Neural cell (in vitro differentiated cells): Measurements from ENCODE around the gene SDCCAG8. TPM values are rescaled to one million over a fixed set of nuclear protein-coding genes. Genes with fewer than 3 reads are reported as not detected.

Experiments
- H2AFZ ChIP-seq: fragments of 200-600, 300-800 bp; sonication (generic), shearing (Covaris generic); 2 replicates; pipeline ENCODE4 v1.6.0; 2014; ENCODE audit warnings: low read depth, mild to moderate bottlenecking, antibody characterized with exemption, low read length, moderate library complexity
- H3F3A ChIP-seq: fragments of 200-600 bp; shearing (Covaris generic); 2 replicates; pipeline ENCODE4 v1.6.1; 2016; ENCODE audit warnings: mild to moderate bottlenecking, moderate library complexity, mixed read lengths, antibody characterized with exemption, low read length; ENCODE audit not compliant: insufficient read depth, poor library complexity, severe bottlenecking
- H3K27ac ChIP-seq: fragments of 200-600, 300-800 bp; sonication (generic), shearing (Covaris generic); 2 replicates; pipeline ENCODE4 v1.5.1; 2014; ENCODE audit warnings: mild to moderate bottlenecking, low read length, moderate library complexity
- H3K27me3 ChIP-seq: fragments of 300-800, 200-600 bp; sonication (generic), shearing (Covaris generic); 2 replicates; pipeline ENCODE4 v1.6.0; 2014; ENCODE audit warnings: mild to moderate bottlenecking, low read depth, low read length, moderate library complexity; ENCODE audit not compliant: insufficient read depth
- H3K36me3 ChIP-seq: fragments of 300-800, 200-600 bp; sonication (generic), shearing (Covaris generic); 2 replicates; pipeline ENCODE4 v1.5.1; 2014; ENCODE audit warnings: mild to moderate bottlenecking, antibody characterized with exemption, low read length, moderate library complexity; ENCODE audit not compliant: insufficient read depth
- H3K4me2 ChIP-seq: fragments of 300-800, 200-600 bp; sonication (generic), shearing (Covaris generic); 2 replicates; pipeline ENCODE4 v1.6.0; 2014; ENCODE audit warnings: mild to moderate bottlenecking, low read length
- H3K4me3 ChIP-seq: fragments of 300-800, 200-600 bp; sonication (generic), shearing (Covaris generic); 2 replicates; pipeline ENCODE4 v1.5.1; 2014; ENCODE audit warnings: mild to moderate bottlenecking, low read length, moderate library complexity
- H3K79me2 ChIP-seq: fragments of 200-600 bp; shearing (Covaris generic); replicated peaks from 2 replicates; pipeline ENCODE4 v1.6.0; 2014; ENCODE audit warnings: mild to moderate bottlenecking, low read length, moderate library complexity; ENCODE audit not compliant: insufficient read depth
- H3K9ac ChIP-seq: fragments of 300-800, 200-600 bp; sonication (generic), shearing (Covaris generic); 2 replicates; pipeline ENCODE4 v1.6.1; 2016; ENCODE audit warnings: mild to moderate bottlenecking, low read length, mixed read lengths
- H3K9me2 ChIP-seq: fragments of 200-600 bp; shearing (Covaris generic); 2 replicates; pipeline ENCODE4 v1.6.1; 2016; ENCODE audit warnings: mild to moderate bottlenecking, low read length, mixed read lengths; ENCODE audit not compliant: insufficient read depth
- H3K9me3 ChIP-seq: fragments of 200-600, 300-800 bp; sonication (generic), shearing (Covaris generic); 2 replicates; pipeline ENCODE4 v1.6.1; 2016; ENCODE audit warnings: mild to moderate bottlenecking, mixed run types, low read length, moderate library complexity, mixed read lengths
- H4K20me1 ChIP-seq: fragments of 200-600 bp; shearing (Covaris generic); 2 replicates; pipeline ENCODE4 v1.6.1; 2016; ENCODE audit warnings: mild to moderate bottlenecking, mixed run types; ENCODE audit not compliant: insufficient read depth
- EP300 ChIP-seq: fragments of 450-650 bp; conservative IDR thresholded peaks from 2 replicates; pipeline ENCODE4 v1.6.1; 2014; ENCODE audit warnings: antibody characterized with exemption, mild to moderate bottlenecking, moderate library complexity; ENCODE audit not compliant: poor library complexity, severe bottlenecking
- EZH2 ChIP-seq: fragments of 200-600, 300-800 bp; shearing (Covaris generic), sonication (generic); IDR thresholded peaks from 2 replicates; pipeline ENCODE4 v1.6.1; 2014; ENCODE audit warnings: antibody characterized with exemption, low read length, borderline replicate concordance, mild to moderate bottlenecking; ENCODE audit not compliant: insufficient read depth, poor library complexity, severe bottlenecking
- MXI1 ChIP-seq: fragments of 450-650 bp; conservative IDR thresholded peaks from 2 replicates; pipeline ENCODE4 v1.6.1; 2014; ENCODE audit warnings: antibody characterized with exemption, mild to moderate bottlenecking; ENCODE audit not compliant: poor library complexity, severe bottlenecking
- POLR2AphosphoS5 ChIP-seq: IDR thresholded peaks from 2 replicates; pipeline ENCODE4 v1.6.1; 2012
- RAD21 ChIP-seq: fragments of 450-650 bp; conservative IDR thresholded peaks from 2 replicates; pipeline ENCODE4 v1.6.1; 2014; ENCODE audit warnings: antibody characterized with exemption, mild to moderate bottlenecking, moderate library complexity
- SMC3 ChIP-seq: fragments of 450-650 bp; conservative IDR thresholded peaks from 2 replicates; pipeline ENCODE4 v1.6.1; 2014; ENCODE audit warnings: antibody characterized with exemption, mild to moderate bottlenecking, moderate library complexity; ENCODE audit not compliant: poor library complexity
- TAF1 ChIP-seq: IDR thresholded peaks from 2 replicates; pipeline ENCODE4 v1.6.1; 2012; ENCODE audit warnings: low read depth
- polyA plus RNA-seq: library from polyadenylated mRNA; depleted of rRNA; stranded (reverse); fragments of >200 nt; gene quantifications from 2 replicates; pipeline ENCODE4 v1.2.3, GENCODE V29; 2014
- TF ChIP-seq, protein P1 (sequence below): IDR thresholded peaks from 2 replicates; pipeline ENCODE4 v1.6.1; 2012; ENCODE audit warnings: borderline replicate concordance
- TF ChIP-seq, protein P2 (sequence below): fragments of 450-650 bp; IDR thresholded peaks from 2 replicates; pipeline ENCODE4 v1.5.1; 2014; ENCODE audit warnings: antibody characterized with exemption, mild to moderate bottlenecking, moderate library complexity; ENCODE audit not compliant: poor library complexity, severe bottlenecking

The SDCCAG8 gene
- polyA plus RNA-seq, 1 donor from 2014 or later: 32.2 TPM

DNA sequence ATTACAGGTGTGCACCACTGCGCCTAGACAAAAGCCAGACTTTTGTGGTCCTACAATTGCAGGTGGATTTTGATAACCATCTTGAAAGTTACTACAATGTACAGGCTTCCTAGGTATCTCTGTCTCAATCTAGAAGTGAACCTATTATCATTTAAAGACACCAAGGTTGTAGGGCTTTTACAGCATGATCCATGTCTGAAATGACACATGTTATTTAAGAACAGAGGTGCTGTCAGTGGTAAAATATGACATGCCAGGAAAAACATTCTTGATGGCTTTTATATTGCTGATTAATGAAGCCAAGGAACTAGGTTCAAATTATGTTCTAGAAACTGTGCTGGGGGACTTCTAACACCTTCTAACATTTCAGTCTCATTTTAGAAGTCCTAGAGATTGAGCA, 253.1 kb downstream of the SDCCAG8 start:
- Histone ChIP-seq H3F3A (no peaks in the 10 kb centered on the region), H3K27ac (peak overlapping the region; percentile 15), H3K79me2 (no peaks in the 10 kb centered on the region), H2AFZ (no peak overlapping the region), H3K9me3 (no peaks in the 10 kb centered on the region), H3K4me2 (no peak overlapping the region), H3K27me3 (no peaks in the 10 kb centered on the region), H3K36me3 (peaks cover 18% of the 10 kb centered on the region), H3K9me2 (no peaks in the 10 kb centered on the region), H3K9ac (no peak overlapping the region), H3K4me3 (no peak overlapping the region), H4K20me1 (no peaks in the 10 kb centered on the region)
- TF ChIP-seq EP300 (peak; percentile 89), RAD21 (no peak), TAF1 (no peak), POLR2AphosphoS5 (peak; percentile 61)

DNA sequence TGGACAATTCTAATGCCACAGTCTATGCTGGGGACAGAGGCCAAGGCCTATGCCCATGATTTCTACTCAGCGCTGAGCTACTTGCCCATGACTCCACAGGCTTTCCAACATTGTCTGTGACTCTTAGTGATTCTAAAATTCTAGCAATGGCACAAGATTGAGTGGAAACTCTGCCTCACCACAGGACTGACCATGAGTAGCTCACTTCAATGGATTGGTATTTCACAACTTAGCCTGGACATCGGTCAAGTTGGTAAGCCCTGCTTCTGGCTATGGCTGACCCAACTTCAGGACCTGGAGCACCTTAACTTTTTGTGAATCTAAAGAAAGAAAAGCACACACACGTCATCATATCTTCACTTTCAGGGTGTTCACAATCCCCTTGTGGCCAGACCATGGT, 255.1 kb downstream of the SDCCAG8 start:
- Histone ChIP-seq H3K4me3 (no peak overlapping the region), H3K9me3 (no peaks in the 10 kb centered on the region), H3F3A (no peaks in the 10 kb centered on the region), H3K27me3 (no peaks in the 10 kb centered on the region), H2AFZ (no peak overlapping the region), H3K4me2 (no peak overlapping the region), H3K36me3 (peaks cover 6% of the 10 kb centered on the region), H3K27ac (no peak overlapping the region), H3K9me2 (no peaks in the 10 kb centered on the region), H4K20me1 (no peaks in the 10 kb centered on the region), H3K79me2 (no peaks in the 10 kb centered on the region), H3K9ac (no peak overlapping the region)
- TF ChIP-seq MXI1: no peak
- TF ChIP-seq RAD21: no peak
- TF ChIP-seq SMC3: no peak
- TF ChIP-seq TAF1: no peak
- no peak for TF ChIP-seq POLR2AphosphoS5
- TF ChIP-seq EP300: no peak
- TF ChIP-seq, protein P1, sequence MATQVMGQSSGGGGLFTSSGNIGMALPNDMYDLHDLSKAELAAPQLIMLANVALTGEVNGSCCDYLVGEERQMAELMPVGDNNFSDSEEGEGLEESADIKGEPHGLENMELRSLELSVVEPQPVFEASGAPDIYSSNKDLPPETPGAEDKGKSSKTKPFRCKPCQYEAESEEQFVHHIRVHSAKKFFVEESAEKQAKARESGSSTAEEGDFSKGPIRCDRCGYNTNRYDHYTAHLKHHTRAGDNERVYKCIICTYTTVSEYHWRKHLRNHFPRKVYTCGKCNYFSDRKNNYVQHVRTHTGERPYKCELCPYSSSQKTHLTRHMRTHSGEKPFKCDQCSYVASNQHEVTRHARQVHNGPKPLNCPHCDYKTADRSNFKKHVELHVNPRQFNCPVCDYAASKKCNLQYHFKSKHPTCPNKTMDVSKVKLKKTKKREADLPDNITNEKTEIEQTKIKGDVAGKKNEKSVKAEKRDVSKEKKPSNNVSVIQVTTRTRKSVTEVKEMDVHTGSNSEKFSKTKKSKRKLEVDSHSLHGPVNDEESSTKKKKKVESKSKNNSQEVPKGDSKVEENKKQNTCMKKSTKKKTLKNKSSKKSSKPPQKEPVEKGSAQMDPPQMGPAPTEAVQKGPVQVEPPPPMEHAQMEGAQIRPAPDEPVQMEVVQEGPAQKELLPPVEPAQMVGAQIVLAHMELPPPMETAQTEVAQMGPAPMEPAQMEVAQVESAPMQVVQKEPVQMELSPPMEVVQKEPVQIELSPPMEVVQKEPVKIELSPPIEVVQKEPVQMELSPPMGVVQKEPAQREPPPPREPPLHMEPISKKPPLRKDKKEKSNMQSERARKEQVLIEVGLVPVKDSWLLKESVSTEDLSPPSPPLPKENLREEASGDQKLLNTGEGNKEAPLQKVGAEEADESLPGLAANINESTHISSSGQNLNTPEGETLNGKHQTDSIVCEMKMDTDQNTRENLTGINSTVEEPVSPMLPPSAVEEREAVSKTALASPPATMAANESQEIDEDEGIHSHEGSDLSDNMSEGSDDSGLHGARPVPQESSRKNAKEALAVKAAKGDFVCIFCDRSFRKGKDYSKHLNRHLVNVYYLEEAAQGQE: no peak
- TF ChIP-seq, protein P2, sequence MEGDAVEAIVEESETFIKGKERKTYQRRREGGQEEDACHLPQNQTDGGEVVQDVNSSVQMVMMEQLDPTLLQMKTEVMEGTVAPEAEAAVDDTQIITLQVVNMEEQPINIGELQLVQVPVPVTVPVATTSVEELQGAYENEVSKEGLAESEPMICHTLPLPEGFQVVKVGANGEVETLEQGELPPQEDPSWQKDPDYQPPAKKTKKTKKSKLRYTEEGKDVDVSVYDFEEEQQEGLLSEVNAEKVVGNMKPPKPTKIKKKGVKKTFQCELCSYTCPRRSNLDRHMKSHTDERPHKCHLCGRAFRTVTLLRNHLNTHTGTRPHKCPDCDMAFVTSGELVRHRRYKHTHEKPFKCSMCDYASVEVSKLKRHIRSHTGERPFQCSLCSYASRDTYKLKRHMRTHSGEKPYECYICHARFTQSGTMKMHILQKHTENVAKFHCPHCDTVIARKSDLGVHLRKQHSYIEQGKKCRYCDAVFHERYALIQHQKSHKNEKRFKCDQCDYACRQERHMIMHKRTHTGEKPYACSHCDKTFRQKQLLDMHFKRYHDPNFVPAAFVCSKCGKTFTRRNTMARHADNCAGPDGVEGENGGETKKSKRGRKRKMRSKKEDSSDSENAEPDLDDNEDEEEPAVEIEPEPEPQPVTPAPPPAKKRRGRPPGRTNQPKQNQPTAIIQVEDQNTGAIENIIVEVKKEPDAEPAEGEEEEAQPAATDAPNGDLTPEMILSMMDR: no peak
- no peak for TF ChIP-seq EZH2
